MM.1S (cell line): Measurements from ENCODE around the gene ATMIN.

ENCODE experiments used
- CTCF ChIP-seq: fragments of 300-600 bp; sonication (generic); IDR thresholded peaks from 2 replicates; pipeline ENCODE4 v1.5.1; 2016; ENCODE audit warnings: antibody characterized with exemption, low read length, mixed read lengths
- EZH2 ChIP-seq: fragments of 300-600 bp; sonication (generic); optimal IDR thresholded peaks from 2 replicates; pipeline ENCODE3; 2017; ENCODE audit warnings: low read depth, mild to moderate bottlenecking, antibody characterized with exemption, low read length, mixed read lengths
- EZH2phosphoT487 ChIP-seq: fragments of 300-600 bp; sonication (generic); IDR thresholded peaks from 2 replicates; pipeline ENCODE4 v1.6.1; 2018; ENCODE audit warnings: antibody characterized with exemption, low read length

DNA sequence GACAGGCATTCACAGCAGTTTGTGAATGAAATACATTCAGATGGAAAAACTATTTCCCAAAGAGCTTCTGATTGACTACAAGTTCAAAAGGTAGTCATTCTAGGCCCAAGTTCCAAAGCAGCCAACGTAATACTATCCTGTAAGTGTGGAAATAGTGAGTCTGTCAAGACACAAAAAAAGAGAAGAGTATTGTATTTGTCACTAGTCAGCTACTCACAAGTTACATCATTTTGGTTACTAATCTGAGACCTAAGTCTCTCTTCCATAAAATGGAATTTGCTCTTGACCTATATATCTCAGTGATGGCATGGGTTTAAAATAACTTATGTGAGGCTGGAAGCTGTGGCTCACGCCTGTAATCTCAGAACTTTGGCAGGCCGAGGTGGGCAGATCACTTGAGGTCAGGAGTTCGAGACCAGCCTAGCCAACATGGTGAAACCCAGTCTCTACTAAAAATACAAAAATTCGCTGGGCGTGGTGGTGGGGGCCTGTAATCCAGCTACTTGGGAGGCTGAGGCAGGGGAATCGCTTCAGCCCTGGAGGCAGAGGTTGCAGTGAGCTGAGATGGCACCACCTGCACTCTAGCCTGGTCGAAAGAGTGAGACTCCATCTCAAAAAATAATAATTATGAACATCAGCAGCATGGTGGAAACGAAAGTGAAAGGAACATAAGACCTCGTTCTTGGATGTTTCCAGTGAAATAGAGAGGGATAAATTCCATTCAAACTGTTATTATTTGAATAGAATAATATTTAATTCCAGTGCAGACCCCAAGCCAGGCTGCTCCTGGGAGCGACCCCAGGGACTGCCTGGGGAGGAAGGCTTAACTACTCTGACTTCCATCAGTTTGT, 31.8 kb upstream of the ATMIN start:
- TF ChIP-seq CTCF (no peak), EZH2phosphoT487 (no peak), EZH2 (no peak)
